CD4-positive, alpha-beta T cell treated with Interleukin-21 for 1 hour (primary cell): ENCODE data around the gene OAF.

Source experiments
- DNase-seq: peaks from one replicate; pipeline ENCODE4 v3.0.0-alpha.2; 2020

The OAF gene

GRCh38 chr11:120205596-120206161, 5.2 kb upstream of the OAF start:
- no peak for DNase-seq

GRCh38 chr11:120207512-120207911, 3.3 kb upstream of the OAF start:
- DNase-seq = no peak

- no peak for DNase-seq
Observed at GRCh38 chr11:120208001-120208441, 2.8 kb upstream of the OAF start.

- DNase-seq = no peak
Observed at GRCh38 chr11:120208777-120209176, 2.1 kb upstream of the OAF start.

- no peak for DNase-seq
Observed at GRCh38 chr11:120209746-120210625, 846 bp upstream of the OAF start.

- DNase-seq = no peak
Observed at GRCh38 chr11:120211522-120212258, 858 bp downstream of the OAF start.

- DNase-seq = no peak
Observed at GRCh38 chr11:120212259-120212878, 1.5 kb downstream of the OAF start.

GRCh38 chr11:120212926-120213325, 2.1 kb downstream of the OAF start:
- no peak for DNase-seq

- DNase-seq = no peak
Observed at GRCh38 chr11:120214581-120214980, 3.7 kb downstream of the OAF start.

GRCh38 chr11:120215634-120216033, 4.8 kb downstream of the OAF start:
- no peak for DNase-seq

- no peak for DNase-seq
Observed at GRCh38 chr11:120216426-120217102, 5.7 kb downstream of the OAF start.

GRCh38 chr11:120217526-120217925, 6.7 kb downstream of the OAF start:
- no peak for DNase-seq

- no peak for DNase-seq
Observed at GRCh38 chr11:120217941-120218694, 7.3 kb downstream of the OAF start.

GRCh38 chr11:120218695-120219033, 7.8 kb downstream of the OAF start:
- DNase-seq = no peak

- DNase-seq = no peak
Observed at GRCh38 chr11:120219232-120219937, 8.6 kb downstream of the OAF start.

- no peak for DNase-seq
Observed at GRCh38 chr11:120219938-120220746, 9.3 kb downstream of the OAF start.

GRCh38 chr11:120220747-120221037, 9.9 kb downstream of the OAF start:
- DNase-seq = no peak

GRCh38 chr11:120221115-120221752, 10.4 kb downstream of the OAF start:
- DNase-seq = no peak

GRCh38 chr11:120222916-120223315, 12.1 kb downstream of the OAF start:
- no peak for DNase-seq

GRCh38 chr11:120223793-120224192, 13.0 kb downstream of the OAF start:
- no peak for DNase-seq
